B cell (primary cell): ENCODE data around the gene TOM1L2.

ENCODE experiments used
- EZH2 ChIP-seq: IDR thresholded peaks from 2 replicates; pipeline ENCODE4 v1.6.1; 2012; ENCODE audit warnings: borderline replicate concordance, low read depth, mild to moderate bottlenecking, moderate library complexity, low read length; ENCODE audit not compliant: insufficient read depth, poor library complexity, severe bottlenecking
- TF ChIP-seq, protein P1 (sequence below): fragments of 200-600 bp; IDR thresholded peaks from one replicate; pipeline ENCODE4 v1.8.0; 2022; ENCODE audit warnings: antibody characterized with exemption, mild to moderate bottlenecking

DNA sequence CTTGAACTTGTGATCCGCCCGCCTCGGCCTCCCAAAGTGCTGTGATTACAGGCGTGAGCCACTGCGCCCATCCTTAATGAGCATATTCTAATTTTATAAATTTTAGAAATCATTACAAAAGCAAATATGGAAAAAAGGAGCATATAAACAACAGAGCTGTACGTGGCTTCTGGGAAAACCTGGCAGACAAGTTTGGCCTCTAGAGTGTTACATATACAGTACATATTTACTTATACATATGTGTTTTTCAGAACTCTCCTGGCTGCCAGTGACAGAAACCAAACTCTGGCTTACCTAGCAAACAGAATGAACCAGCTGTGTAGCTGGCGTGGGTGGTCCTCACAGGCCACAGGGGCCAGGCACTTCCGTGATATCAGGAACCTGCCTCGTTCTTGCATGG is 10.6 kb upstream of the TOM1L2 start:
- TF ChIP-seq, protein P1, sequence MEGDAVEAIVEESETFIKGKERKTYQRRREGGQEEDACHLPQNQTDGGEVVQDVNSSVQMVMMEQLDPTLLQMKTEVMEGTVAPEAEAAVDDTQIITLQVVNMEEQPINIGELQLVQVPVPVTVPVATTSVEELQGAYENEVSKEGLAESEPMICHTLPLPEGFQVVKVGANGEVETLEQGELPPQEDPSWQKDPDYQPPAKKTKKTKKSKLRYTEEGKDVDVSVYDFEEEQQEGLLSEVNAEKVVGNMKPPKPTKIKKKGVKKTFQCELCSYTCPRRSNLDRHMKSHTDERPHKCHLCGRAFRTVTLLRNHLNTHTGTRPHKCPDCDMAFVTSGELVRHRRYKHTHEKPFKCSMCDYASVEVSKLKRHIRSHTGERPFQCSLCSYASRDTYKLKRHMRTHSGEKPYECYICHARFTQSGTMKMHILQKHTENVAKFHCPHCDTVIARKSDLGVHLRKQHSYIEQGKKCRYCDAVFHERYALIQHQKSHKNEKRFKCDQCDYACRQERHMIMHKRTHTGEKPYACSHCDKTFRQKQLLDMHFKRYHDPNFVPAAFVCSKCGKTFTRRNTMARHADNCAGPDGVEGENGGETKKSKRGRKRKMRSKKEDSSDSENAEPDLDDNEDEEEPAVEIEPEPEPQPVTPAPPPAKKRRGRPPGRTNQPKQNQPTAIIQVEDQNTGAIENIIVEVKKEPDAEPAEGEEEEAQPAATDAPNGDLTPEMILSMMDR, result no peak
- no peak for TF ChIP-seq EZH2
